Ascending aorta (tissue), 2 donors: ENCODE results near the gene CHMP3. TPM values are rescaled to one million over a fixed set of nuclear protein-coding genes. Genes with fewer than 3 reads are reported as not detected.
"Not testable (repeated sequence)": the region's sequence is repeated elsewhere in the genome, so short reads cannot be mapped to it uniquely, and the experiment has no call there.

Experiments
- DNase-seq, 2 donors: peaks; one replicate each; pipeline ENCODE4 v3.0.0-alpha.2; 2019; ENCODE audit warnings: low spot score in 2 of 2
- H3K27ac ChIP-seq, 2 donors: fragments of 200-600 bp; sonication (generic); one replicate each; pipeline ENCODE4 v1.5.1; 2016 to 2017; ENCODE audit warnings: mild to moderate bottlenecking in 1 of 2
- H3K27me3 ChIP-seq: fragments of 200-600 bp; sonication (generic); one replicate; pipeline ENCODE4 v1.5.1; 2017
- H3K36me3 ChIP-seq, 2 donors: fragments of 200-600 bp; sonication (generic); one replicate each; pipeline ENCODE4 v1.5.1; 2016
- H3K4me1 ChIP-seq, 2 donors: fragments of 200-600 bp; sonication (generic); one replicate each; pipeline ENCODE4 v1.5.1; 2016 to 2017; ENCODE audit warnings: mild to moderate bottlenecking in 1 of 2
- H3K4me3 ChIP-seq, 2 donors: fragments of 200-600 bp; sonication (generic); one replicate each; pipeline ENCODE4 v1.5.1; 2016 to 2017; ENCODE audit warnings: mild to moderate bottlenecking in 1 of 2
- H3K9me3 ChIP-seq, 2 donors: fragments of 200-600 bp; sonication (generic); one replicate each; pipeline ENCODE4 v1.5.1; 2016
- intact Hi-C: fragments of 100-400 bp; cut with DNase I; formaldehyde crosslinking; loops from one replicate; pipeline ENCODE4 v1.15.1; 2023
- total RNA-seq: library from RNA; depleted of rRNA; stranded (reverse); fragments of >200 nt; gene quantifications from one replicate; pipeline ENCODE4 v1.1.0, GENCODE V29; 2016
- TF ChIP-seq, protein P1 (sequence below), 3 experiments: fragments of 200-600 bp in 2 of 3; fragments of 450-650 bp in 1 of 3; sonication (generic) in 2 of 3; IDR thresholded peaks; one replicate each; pipeline ENCODE4 v1.5.1; 2016 to 2019; ENCODE audit warnings: antibody characterized with exemption in 3 of 3, mild to moderate bottlenecking in 1 of 3, moderate library complexity in 1 of 3

CHMP3 gene
- total RNA-seq, 1 donor from 2014 or later, result 69.3 TPM

DNA sequence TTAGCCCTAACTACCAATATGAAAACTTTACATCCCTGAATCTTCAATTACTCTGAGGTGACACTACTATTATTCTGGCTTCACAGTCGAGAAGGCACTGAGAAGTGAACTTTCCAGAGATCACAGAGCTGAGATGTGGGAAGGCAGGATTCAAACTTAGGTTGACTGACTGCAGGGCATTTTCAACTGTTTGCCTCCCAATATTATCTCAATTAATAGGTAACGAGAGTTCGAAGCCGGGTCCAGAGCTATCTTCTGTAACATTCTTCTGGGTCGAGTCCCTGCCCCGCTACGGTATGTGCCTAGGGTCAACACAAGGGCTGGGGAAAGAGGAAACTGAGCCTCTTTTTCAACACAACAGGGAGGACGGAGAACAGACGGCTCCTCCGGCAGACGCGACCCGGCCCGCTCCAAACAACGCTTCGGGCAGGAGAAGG, 740 bp downstream of the CHMP3 start:
- H3K4me1 ChIP-seq, result peaks cover 0 to 14% of the 10 kb centered on the region in 2 donors
- H3K4me3 ChIP-seq, result peak overlapping the region; percentile 70 to 84
- TF ChIP-seq, protein P1, sequence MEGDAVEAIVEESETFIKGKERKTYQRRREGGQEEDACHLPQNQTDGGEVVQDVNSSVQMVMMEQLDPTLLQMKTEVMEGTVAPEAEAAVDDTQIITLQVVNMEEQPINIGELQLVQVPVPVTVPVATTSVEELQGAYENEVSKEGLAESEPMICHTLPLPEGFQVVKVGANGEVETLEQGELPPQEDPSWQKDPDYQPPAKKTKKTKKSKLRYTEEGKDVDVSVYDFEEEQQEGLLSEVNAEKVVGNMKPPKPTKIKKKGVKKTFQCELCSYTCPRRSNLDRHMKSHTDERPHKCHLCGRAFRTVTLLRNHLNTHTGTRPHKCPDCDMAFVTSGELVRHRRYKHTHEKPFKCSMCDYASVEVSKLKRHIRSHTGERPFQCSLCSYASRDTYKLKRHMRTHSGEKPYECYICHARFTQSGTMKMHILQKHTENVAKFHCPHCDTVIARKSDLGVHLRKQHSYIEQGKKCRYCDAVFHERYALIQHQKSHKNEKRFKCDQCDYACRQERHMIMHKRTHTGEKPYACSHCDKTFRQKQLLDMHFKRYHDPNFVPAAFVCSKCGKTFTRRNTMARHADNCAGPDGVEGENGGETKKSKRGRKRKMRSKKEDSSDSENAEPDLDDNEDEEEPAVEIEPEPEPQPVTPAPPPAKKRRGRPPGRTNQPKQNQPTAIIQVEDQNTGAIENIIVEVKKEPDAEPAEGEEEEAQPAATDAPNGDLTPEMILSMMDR (IDR thresholded peaks at IDR 0.05), result no peak
- no peaks in the 10 kb centered on the region for H3K9me3 ChIP-seq
- H3K27ac ChIP-seq, result peak overlapping the region; percentile 94 to 95
- H3K36me3 ChIP-seq, result no peaks in the 10 kb centered on the region
- intact Hi-C loops, result loop anchor here (1.0 to 5.0 kb wide), 3 partner anchors 61 to 120 kb away; partner anchors contain the start of genes KDM3A and RNF103
- no peak for DNase-seq
- no peaks in the 10 kb centered on the region for H3K27me3 ChIP-seq

DNA sequence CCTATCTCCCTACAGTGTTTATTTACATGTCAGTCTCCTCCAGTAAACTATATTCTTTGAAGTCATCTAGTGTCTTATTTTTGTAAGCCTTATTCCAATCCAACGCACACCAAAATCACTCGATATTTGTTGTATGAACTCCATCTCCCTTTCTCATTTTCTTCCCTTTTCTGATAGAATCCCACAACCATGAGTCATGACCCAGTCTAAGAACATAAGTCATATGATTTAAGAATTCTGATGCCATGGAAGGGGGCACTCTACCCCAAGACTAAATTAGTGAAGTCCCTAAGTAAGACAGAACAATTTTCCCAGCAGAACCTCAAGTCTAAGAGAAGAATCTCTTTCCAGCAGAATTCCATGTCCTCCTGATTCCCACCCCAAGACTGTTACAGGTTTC, 5.4 kb downstream of the CHMP3 start:
- peaks cover 0 to 14% of the 10 kb centered on the region in 2 donors for H3K4me1 ChIP-seq
- intact Hi-C loops, result no loop called here
- no peaks in the 10 kb centered on the region for H3K27me3 ChIP-seq
- H3K9me3 ChIP-seq, result no peaks in the 10 kb centered on the region
- no peak for DNase-seq
- no peak overlapping the region for H3K4me3 ChIP-seq
- H3K36me3 ChIP-seq, result peaks cover 0 to 5% of the 10 kb centered on the region in 2 donors
- no peak overlapping the region for H3K27ac ChIP-seq
- TF ChIP-seq, protein P1 (IDR thresholded peaks at IDR 0.05), result no peak

DNA sequence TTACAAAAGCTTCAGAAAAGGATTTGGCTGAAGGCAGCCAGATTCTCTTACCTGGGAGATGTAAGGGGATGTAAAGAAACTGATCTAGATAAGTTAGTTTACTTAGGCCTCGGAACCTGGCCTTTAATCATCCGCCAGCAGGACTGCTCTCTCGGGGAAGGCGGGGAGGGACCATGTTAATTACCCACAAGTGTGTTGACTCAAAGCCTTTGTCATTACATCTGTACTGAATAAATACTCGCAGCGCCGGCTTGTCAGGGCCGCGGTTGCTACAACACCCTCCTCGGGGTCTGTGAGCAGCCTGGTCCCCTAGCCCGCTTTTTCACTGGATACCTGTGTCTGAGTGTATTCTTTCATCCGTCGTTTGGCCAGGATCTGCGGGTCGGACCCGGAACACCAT, 6.7 kb downstream of the CHMP3 start:
- no peaks in the 10 kb centered on the region for H3K9me3 ChIP-seq
- no peaks in the 10 kb centered on the region for H3K27me3 ChIP-seq
- H3K4me3 ChIP-seq, result no peak overlapping the region
- intact Hi-C loops, result no loop called here
- no peak overlapping the region for H3K27ac ChIP-seq
- peaks cover 0 to 6% of the 10 kb centered on the region in 2 donors for H3K4me1 ChIP-seq
- DNase-seq, result no peak
- TF ChIP-seq, protein P1 (IDR thresholded peaks at IDR 0.05), result no peak
- H3K36me3 ChIP-seq, result peaks cover 0 to 5% of the 10 kb centered on the region in 2 donors

DNA sequence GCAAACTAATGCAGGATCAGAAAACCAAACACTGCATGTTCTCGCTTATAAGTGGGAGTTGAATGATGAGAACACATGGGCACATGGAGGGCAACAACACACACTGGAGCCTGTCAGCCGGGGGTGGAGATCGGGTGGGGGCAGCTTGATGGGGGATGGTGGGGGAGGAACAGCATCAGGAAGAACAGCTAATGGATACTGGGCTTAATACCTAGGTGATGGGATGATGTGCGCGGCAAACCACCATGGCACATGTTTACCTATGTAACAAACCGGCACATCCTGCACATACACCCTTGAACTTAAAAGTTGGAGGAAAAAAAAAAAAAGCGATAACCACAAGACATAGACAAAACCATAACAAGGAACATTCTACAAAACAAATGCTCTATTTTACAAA, 10.4 kb downstream of the CHMP3 start:
- no peak overlapping the region for H3K4me3 ChIP-seq
- H3K27me3 ChIP-seq, result no peaks in the 10 kb centered on the region
- intact Hi-C loops, result no loop called here
- DNase-seq, result no peak
- H3K27ac ChIP-seq, result no peak overlapping the region
- peaks cover 8 to 23% of the 10 kb centered on the region in 2 donors for H3K36me3 ChIP-seq
- no peaks in the 10 kb centered on the region for H3K9me3 ChIP-seq
- TF ChIP-seq, protein P1 (IDR thresholded peaks at IDR 0.05), result no peak
- H3K4me1 ChIP-seq, result no peaks in the 10 kb centered on the region

DNA sequence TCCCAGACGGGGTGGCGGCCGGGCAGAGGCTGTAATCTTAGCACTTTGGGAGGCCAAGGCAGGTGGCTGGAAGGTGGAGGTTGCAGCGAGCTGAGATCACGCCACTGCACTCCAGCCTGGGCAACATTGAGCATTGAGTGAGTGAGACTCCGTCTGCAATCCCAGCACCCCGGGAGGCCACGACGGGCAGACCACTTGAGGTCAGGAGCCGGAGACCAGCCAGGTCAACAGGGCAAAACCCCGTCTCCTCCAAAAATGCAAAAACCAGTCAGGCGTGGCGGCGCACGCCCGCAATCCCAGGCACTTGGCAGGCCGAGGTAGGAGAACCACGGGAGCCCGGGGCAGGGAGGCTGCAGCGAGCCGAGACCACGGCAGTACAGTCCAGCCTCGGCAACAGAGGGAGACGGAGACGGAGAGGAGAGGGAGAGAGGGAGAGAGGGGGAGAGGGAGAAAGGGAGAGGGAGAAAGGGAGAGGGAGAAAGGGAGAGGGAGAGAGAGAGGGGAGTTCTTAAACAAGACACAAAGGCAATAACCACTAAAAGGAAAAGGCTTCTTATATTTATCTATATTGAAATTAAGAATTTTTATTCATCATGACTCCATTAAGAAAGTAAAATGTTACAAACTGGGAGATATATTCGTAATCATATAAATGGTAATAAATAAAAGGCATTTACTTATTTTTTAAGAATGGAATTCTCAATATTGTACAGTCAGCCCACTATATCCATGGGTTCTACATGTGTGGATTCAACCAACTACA, 13.1 kb downstream of the CHMP3 start:
- H3K36me3 ChIP-seq, result peaks cover 8 to 18% of the 10 kb centered on the region in 2 donors
- H3K4me1 ChIP-seq, intact Hi-C loops, H3K27ac ChIP-seq, H3K9me3 ChIP-seq, H3K27me3 ChIP-seq, DNase-seq, H3K4me3 ChIP-seq: not testable (repeated sequence)

DNA sequence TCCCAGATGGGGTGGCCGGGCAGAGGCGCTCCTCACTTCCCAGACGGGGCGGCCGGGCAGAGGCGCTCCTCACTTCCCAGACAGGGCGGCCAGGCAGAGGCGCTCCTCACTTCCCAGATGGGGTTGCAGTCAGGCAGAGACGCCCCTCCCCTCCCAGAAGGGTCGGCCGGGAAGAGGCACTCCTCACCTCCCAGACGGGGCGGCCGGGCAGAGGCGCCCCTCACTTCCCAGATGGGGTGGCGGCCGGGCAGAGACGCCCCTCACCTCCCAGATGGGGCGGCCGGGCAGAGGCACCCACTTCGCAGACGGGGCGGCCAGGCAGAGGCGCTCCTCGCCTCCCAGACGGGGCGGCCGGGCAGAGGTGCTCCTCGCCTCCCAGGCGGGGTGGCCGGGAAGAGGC, 13.8 kb downstream of the CHMP3 start:
- intact Hi-C loops, H3K27ac ChIP-seq, H3K4me3 ChIP-seq, DNase-seq, H3K4me1 ChIP-seq, H3K9me3 ChIP-seq, H3K27me3 ChIP-seq: not testable (repeated sequence)
- peaks cover 8 to 18% of the 10 kb centered on the region in 2 donors for H3K36me3 ChIP-seq

DNA sequence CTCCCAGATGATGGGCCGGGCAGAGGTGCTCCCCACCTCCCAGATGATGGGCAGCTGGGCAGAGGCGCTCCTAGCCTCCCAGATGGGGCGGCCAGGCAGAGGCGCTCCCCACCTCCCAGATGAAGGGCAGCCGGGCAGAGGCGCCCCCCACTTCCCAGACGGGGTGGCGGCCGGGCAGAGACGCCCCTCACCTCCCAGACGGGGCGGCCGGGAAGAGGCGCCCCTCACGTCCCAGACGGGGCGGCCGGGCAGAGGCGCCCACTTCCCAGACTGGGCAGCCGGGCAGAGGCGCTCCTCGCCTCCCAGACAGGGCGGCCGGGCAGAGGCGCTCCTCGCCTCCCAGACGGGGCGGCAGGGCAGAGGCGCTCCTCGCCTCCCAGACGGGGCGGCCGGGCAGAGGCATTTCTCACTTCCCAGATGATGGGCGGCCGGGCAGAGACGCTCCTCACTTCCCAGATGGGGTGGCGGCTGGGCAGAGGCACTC, 14.3 kb downstream of the CHMP3 start:
- intact Hi-C loops, H3K27ac ChIP-seq, H3K27me3 ChIP-seq, H3K9me3 ChIP-seq, DNase-seq, H3K4me1 ChIP-seq, H3K4me3 ChIP-seq: not testable (repeated sequence)
- peaks cover 8 to 18% of the 10 kb centered on the region in 2 donors for H3K36me3 ChIP-seq

DNA sequence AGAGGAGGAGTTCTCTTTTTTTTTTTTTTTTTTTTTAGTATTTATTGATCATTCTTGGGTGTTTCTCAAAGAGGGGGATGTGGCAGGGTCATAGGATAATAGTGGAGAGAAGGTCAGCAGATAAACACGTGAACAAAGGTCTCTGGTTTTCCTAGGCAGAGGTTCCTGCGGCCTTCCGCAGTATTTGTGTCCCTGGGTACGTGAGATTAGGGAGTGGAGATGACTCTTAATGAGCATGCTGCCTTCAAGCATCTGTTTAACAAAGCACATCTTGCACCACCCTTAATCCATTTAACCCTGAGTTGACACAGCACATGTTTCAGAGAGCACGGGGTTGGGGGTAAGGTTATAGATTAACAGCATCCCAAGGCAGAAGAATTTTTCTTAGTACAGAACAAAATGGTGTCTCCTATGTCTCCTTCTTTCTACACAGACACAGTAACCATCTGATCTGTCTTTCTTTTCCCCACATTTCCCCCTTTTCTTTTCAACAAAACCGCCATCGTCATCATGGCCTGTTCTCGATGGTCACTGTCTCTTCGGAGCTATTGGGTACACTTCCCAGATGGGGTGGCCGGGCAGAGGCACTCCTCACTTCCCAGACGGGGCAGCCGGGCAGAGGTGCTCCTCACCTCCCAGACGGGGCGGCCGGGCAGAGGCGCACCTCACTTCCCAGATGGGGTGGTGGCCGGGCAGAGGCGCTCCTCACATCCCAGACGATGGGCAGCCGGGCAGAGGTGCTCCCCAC, 14.9 kb downstream of the CHMP3 start:
- H3K27me3 ChIP-seq, intact Hi-C loops, H3K9me3 ChIP-seq, DNase-seq, H3K4me1 ChIP-seq, H3K27ac ChIP-seq, H3K4me3 ChIP-seq: not testable (repeated sequence)
- peaks cover 8 to 18% of the 10 kb centered on the region in 2 donors for H3K36me3 ChIP-seq

DNA sequence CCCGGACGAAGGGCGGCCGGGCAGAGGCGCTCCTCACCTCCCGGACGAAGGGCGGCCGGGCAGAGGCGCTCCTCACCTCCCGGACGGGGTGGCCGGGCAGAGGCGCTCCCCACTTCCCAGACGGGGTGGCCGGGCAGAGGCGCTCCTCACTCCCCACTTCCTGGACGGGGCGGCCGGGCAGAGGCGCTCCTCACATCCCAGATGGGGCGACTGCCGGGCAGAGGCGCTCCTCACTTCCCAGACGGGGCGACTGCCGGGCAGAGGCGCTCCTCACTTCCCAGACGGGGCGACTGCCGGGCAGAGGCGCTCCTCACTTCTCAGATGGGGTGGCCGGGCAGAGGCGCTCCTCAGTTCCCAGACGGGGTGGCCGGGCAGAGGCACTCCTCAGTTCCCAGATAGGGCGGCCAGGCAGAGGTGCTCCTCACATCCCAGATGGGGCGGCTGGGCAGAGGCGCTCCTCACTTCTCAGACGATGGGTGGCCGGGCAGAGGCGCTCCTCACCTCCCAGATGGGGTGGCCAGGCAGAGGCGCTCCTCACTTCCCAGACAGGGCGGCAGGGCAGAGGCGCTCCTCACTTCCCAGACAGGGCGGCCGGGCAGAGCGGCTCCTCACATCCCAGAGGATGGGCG, 17.8 kb downstream of the CHMP3 start:
- peaks cover 8 to 18% of the 10 kb centered on the region in 2 donors for H3K36me3 ChIP-seq
- H3K9me3 ChIP-seq, H3K4me3 ChIP-seq, H3K27ac ChIP-seq, intact Hi-C loops, H3K27me3 ChIP-seq, H3K4me1 ChIP-seq, DNase-seq: not testable (repeated sequence)
